SKM-1 treated with dmso at 0.1 percent for 144 hours (cell line): ENCODE measurements around the gene PI4K2A.
"Not testable (repeated sequence)": the region's sequence is repeated elsewhere in the genome, so short reads cannot be mapped to it uniquely, and the experiment has no call there.

Experiments
- DNase-seq: peaks from one replicate; lab custom pipeline; 2025; ENCODE audit not compliant: unreplicated experiment; lab: John Stamatoyannopoulos, UW

Gene PI4K2A

DNA sequence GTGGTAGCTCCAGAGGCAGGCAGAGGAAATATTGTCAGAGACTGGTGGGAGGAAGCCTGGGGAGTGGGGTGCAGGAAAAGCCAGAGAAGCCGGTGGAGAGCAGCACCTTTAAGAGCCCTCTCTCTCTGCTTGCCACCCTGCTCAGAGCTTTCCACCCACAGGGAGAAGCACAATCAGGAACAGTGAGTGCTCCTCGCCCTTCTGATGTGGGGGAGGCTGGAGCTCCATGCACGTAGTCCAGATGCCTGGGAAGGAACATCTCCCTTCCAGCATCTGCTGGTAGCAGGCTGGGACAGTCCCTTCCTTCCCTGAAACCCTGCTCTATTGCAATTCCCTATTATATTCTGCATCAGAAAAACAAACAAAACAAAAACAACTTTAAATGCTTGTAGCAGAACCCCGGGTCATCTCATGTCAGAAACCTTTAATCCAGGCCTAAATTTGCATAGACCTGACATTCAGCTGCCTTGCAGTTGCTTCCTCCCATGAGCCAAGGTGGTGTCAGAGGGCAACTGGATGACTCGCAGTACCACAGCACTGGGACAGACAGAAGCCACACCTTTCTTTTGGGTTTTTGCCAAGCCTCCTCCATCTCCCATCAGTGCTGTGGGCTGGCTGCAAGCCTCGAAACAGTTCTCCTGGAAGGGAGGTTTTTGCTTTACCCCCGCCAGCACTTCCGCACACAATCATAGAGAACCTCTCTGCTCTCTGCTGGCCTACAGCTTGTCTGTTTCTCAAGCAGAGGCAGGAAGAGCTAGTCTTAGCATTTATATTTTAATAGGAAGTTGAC lies 33.5 kb downstream of the PI4K2A start:
- DNase-seq, result no peak

DNA sequence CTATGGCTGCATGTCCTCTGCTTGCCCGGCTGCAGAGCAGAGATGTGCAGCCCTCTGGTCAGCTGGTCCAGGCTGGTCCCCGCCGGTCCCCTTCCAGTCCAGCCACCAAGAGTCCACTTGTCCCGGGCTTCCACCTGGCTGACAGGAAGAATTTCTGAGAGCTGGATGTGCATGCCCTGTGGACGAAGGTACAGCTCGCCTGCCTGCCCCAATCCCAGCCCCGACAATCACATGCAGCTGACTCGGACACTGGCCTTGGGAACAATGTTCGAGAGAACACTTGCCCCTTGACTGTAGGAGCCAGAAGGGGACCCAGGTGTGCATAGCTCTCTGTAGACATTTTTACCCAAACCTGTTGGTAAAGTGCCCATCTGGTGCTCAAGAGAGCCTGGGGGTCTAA lies 34.8 kb downstream of the PI4K2A start:
- DNase-seq, result no peak

DNA sequence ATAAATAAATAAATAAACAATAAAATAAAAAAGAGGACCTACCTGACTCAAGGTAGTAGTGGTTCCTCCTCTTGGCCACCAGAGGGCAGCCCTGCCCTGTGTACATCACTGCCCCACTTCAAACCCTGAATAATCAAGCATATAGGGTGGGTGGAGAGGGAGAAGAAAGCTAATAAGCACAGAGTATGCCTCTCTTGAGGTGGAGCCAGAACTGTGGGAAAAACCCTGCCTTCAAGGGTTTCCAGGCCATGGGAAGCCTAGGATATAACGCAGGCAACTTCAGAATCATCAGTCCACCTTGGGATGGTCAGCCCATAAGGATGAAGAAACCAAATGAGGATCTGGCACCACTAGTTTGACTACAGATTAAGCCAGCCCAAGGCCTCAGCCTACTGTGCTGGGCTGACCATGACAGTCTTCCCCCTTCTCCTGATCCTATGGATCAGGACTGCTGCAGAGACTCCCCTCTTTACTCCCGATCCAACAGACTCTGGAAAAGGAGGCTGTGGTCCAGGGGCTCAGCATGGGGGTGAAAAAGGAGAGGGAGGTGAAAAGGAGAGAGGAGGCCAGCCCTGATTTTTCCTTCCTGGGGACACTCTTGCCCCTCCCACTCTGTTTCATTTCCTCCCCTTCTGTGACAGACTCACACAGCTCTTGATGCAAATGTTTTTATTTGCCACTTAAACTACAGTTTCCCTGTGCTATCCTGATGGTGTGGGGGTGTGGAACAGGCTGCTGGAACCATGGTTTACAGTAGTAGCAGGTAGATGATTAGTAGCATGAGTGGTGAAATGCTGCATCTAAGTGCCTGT lies 36.5 kb downstream of the PI4K2A start:
- peak; percentile 37 for DNase-seq

DNA sequence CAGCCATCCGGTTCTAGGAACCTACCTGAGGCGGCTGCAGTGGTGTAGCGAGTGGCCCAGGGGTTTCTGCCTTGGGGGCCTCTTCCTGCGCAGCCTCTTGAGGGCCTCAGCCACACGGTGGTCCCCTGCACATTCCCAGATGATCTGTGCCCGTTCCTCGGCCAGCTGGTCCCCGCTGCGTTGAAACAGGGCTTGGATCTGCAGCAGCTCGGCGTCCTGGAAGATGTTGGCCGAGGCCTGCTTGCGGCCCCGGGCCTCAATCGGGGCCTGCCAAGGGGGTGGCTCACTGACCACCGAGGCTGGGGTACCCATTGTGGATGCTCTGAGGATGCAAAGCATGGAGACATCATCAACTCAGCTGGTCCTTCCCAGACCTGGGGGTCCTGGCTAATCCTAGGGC lies 39.1 kb downstream of the PI4K2A start:
- no peak for DNase-seq

DNA sequence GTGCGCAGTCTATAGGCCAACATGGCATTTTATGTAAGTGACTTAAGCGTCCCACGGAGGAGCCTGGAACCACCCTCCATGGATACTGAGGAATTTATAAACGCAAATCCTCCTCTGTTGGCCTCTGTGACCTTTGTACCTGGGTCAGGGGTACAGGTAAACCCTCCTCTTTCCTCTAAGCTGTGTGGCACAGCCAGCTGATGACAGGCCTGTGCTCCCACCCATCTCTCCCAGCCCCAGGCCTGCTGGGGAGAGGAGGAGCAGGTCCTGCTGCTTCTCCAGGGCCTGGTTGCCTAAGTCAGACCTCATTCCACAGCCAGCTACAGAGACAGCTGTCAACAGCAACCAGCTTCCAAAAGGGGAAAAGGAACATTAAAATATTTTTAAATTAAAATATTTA lies 41.6 kb downstream of the PI4K2A start:
- no peak for DNase-seq

DNA sequence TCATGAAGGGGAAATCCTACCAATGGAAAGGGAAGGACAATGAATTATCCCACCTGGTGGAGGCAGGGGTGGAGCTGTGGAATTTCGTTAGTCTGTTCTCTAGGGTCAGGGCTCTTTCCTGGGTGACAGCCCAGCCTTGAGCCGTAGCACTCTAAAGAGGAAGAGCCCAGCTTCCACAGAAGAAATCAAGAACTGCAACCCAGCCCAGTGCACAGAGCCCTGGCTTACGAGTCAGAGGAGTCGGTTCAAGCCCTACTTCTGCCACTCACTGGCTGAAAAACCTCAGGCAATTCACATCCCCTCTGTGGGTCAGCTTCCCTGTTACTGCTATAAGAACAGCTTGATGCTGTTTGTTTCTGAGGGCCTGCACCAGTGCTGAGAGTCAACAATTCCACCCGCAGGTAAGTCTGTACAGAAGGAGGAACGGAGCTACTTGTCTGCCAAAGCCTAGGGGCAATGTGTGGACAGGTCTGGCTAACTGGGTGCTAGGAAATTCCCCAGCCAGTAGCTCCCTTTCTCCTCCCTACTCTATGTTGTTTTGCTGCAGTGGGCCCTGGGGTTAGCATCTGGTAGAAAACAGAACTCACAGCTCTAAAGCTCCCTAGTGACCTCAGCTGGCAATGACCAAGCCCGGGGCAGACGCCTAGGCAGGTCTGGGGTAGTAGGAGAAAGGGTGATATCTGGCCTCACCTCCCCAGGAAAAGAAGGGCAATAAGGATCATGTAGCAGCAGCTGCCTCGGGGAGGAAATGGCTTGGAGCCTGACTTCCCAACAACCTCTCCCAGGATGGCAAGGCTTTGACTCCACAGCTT lies 43.3 kb downstream of the PI4K2A start:
- peak; percentile 51 for DNase-seq

DNA sequence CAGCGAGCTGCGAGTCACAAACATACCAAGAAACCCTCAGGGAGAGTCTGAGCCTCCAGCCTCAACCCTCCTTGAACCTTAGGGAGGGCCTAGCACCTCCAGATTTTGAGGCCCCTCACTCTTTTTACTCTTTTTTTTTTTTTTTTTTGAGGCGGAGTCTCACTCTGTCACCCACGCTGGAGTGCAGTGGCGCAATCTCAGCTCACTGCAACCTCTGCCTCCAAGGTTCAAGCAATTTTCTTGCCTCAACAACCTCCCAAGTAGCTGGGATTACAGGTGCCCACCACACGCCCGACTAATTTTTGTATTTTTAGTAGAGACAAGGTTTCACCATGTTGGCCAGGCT lies 43.9 kb downstream of the PI4K2A start:
- DNase-seq, result not testable (repeated sequence)

DNA sequence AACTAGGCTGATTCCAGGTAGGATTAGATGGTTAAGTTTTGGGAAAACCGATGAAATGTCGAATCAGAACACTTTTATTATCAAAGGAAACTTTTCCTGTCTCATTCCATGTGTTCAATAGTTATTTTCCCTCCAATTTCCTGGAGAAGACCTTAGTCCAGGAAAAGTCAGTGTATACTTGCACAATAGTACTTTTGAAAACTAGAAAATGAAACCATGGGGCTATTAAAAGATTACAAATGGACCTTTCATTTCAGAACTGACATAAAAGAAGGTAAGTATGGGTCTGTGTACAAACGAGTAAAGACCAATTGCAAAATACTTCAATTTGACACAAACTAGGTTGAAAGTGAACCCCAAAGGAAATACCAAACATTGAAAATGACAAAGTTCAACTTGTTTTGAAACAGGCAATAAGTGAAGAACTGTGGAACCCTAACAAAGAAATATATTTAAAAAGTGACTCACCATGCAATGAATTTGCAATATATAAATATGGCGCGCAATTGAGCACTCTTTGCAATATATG lies 44.5 kb downstream of the PI4K2A start:
- no peak for DNase-seq

DNA sequence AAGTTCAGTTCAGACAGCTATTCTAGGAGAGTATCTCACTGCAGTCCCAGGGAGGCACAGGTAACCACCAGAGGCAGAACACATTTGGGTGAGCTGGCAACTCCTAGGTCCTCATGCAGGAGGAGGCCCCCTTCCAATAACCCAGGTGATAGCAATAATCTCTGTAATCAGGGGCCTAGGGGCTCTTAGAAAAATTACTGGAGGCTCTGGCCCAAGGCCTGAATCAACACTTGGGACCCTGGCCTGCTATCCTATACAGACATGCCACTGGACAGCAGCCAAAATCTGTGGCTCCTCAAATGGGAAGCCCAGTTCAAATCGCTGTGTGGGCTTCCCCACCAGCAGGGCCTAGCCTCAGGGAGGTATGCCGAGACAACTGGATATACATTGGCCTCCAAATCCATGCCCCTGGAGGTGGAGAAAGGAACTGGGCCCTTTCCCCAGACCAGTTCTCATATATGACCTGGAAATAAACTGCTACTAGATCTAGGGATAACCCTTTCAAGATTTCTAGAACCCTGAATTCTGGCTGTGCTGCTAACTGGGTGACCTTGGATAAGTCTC lies 45.0 kb downstream of the PI4K2A start:
- no peak for DNase-seq

DNA sequence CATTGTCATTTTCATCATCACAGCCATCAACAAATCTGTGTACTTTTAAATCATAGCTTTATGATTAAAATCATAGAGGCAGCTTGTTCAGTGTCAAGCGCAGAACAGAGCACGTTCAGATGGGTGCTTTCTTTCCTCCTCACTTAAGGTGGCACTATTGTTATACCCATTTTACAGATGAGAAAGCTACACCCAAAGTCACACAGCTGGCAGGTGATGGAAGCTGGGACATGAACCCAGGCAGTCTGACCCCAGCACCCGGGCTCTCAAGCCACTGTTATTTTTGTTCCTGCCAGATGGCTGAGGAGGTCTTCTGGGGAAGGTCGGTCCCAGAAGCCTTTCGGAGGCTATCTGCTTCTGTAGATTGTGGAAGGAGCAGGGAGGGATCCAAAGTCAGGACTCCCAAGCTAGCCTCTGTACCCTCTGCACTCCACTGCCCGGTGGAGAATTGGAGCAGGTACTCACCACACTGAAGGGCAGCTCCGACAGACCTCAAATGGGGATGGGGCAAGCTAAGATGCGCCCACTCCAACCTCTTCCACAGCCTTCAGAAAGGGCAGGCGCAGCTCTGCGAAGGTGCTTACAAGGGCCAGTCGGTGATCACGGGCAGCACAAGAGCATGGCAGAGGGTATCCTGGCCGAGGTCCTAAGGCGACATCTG lies 46.0 kb downstream of the PI4K2A start:
- DNase-seq, result no peak

DNA sequence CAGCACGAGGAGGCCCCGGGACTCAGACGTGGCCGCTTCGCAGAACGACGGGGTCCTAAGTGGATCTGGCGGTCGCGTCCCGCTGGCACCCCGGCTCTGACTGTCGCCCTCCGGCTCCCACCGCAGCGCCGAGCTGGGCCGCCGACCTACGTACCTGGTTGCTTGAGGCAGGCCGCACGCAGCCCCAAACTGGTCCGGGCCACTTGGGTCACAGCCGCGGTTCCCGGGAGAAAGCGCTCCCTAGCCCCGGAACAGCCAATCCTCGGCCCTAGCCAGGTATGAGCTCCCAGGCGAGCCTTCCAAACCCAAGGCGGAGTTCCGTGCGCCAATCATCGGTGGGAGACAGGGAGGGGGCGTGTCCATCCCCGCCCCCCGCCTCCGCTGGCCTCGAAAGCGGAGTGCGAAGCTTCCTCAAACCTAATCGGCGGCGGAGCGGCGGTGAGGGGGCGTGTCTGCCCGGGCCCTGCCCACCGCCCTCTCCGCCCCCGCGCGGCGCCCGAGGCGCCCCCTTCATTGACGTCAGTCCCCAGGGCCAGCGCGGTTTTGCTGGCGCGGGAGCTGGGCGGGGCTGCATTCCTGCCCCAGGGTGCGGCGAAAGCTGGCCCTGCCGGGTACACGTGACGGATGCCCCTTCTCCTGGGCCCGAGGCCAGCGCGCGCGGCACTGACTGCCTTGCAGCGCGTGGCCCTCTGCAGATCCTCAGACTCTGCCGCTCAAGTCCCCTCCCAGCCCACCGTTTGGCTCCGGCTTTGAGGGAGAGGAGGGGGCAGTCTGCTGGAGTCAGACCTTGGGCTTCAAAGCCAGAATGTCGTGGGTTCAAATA lies 46.7 kb downstream of the PI4K2A start, which contains the start of gene AVPI1:
TSS of gene AVPI1 (minus strand) at position 280 of the 823 bp plus-strand sequence. CDS start 7,336 bp downstream, outside the sequence.
- peak; percentile 94 for DNase-seq

DNA sequence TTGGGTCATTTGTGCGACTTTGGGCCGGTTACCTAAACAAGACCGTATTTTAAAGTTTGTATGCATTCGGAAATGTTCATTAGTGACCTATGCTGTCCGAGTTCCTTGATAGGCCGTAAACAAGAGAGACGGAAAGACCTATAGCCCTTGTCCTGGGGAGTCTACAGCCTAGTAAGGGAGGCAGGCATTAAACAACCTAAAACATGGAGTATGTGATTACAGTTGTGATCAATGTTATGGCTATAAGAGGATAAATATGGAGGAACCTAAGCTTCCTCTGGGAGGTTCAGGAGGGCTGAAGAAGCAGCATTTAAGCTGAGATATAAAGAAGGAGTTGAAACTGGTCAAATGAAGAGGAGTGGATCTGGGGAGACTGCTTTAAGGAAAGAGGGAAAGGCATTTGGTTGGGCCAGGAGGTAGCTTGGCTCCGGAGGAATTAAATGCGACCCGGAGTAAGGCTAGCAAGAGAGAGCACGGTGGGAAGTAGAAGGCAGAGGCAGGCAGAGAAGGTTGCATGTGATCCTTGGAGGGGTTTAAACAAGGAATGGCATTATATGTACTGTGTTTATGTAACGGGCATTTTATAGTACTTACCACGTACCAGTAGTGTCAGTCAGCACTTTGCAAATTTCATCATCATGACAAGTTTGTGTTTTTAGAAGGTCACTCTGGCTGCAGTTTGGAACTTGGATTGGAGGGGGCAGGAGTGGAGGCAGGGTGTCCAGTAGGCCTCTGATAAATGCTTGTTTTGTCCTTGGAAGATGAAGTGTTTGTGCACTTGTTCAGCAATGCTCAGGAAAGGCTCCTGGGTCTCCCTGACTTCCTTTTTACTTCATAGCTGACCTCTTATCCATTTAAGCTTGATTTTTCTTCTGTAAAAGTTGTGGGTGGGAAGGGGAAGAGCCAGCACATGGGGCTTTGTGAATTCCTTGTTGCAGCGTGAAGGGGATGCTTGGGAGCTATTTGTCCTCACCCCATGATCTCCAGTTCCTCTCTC lies 47.6 kb downstream of the PI4K2A start:
- no peak for DNase-seq

DNA sequence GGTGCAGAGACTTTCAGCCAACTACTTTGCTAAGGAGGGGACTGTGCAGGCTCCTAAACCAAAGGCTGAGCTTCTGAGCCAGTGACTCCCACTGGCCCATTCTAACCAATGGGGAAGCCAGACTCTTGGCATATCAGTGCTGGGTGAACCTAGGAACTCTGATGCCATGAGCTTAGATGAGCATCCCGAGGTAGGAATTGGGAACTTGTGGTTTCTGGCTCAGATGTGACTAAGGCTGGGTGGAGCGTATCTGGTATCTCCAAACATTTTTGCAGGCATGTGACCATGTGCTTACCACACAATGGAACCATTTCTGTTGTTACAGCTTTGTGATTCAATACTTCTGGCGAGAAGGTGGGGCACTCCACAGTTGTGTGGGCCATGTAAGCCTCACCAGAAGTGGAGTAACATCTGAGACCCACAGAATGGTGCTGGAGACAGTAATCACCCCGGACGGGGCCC lies 49.1 kb downstream of the PI4K2A start:
- no peak for DNase-seq

DNA sequence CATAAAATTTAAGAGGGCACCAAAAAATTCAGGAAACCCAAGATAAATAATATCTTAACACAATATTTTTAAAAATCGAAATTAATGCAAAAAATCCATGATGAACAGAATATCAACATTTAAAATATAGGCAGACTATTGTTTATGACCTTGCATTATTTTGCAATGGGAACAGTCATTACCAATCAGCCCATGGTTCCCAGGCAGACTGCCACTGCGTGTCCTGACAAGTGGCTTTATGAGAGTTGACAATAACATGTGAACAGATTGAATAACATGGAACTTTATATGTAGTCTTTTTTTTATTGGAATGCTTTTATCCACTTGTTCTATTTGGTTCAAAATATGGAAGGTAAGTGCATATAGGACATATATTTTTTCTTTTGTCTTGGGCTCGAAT lies 49.7 kb downstream of the PI4K2A start:
- no peak for DNase-seq

DNA sequence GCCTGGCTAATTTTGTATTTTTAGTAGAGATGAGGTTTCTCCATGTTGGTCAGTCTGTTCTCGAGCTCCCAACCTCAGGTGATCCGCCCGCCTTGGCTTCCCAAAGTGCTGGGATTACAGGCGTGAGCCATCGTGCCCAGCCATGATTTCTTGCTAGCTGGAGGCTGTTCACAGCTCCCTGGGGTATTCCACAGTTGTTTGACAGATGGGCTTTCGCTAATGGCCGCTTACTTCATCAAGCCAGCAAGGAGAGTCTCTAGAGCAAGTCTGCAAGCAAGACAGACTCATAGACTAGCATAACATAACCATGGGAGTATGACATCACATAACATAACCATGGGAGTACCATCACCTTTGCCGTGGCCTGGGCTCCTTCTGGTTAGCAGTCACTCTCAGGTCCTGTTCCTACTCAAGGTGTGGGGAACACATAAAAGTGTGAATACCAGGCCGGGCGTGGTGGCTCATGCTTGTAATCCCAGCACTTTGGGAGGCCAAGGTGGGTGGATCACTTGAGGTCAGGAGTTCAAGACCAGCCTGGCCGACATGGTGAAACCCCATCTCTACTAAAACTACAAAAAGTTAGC lies 57.7 kb downstream of the PI4K2A start:
- not testable (repeated sequence) for DNase-seq

DNA sequence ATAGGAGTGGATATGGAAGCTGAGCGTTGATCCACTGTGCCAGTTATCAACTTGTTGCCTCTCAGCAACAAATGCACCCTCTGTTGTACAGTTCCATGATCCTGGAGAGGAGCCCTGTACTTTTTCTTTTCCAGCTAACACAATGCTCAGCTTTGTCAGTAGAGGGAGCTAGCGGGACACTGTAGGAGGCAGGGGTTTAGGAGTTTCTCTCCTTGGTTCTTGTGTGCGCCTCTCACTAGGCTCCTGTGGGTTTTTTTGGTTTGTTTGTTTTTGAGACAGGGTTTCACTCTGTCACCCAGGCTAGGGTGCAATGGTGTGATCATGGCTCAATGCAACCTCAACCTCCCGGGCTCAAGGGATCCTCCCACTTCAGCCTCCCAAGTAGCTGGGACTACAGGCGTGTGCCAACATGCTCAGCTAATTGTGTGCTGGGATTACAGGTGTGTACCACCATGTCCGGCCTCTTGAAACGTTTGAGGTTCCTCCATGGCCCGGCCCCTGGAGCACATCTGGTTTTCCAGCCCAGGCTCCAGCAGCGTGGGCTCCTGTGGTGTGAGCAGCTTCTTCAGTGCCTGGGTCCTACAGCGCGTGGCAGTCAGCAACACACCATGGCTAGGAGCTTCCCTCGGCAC lies 61.1 kb downstream of the PI4K2A start:
- DNase-seq, result peak; percentile 77

DNA sequence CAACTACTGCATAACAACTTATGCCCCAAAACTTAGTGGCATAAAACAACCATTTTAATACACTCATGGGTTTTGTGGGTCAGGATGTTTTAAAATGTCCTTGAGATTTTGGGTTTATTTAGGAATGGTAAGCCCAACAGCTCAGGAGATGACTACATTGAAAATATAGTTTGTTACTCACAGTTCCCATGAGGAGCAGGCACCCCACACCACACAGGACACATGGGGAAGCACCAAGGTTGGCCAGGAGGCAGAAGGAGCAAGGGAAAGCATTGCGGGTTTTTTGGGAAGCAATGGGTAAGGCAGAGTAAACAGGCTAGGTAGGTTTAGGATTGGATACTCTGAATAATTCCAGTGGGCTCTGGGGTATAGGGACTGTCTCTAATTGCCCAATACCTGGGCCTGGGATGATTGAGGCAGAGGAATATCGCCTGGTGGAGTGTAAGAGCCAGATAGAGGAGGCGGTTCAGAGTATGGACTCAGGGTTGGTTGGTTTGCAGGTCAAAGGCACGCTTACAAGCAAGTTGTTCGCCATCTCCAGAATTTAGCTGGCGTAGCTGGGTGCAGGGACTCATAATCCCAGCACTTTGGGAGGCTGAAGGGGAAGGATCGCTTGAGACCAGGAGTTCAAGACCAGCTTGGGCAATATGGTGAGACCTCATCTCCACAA lies 63.1 kb downstream of the PI4K2A start:
- DNase-seq, result no peak
